NCI-H1694 treated with DMSO at 0.1 percent for 48 hours (cell line): ENCODE results near the gene RNF220.

ENCODE experiments used
- DNase-seq: peaks from one replicate; lab custom pipeline; 2025; lab: John Stamatoyannopoulos, UW

Gene RNF220

GRCh38 chr1:44407430-44408211 lies 2.6 kb downstream of the RNF220 start:
- no peak for DNase-seq

GRCh38 chr1:44408212-44408582 lies 3.1 kb downstream of the RNF220 start:
- no peak for DNase-seq

GRCh38 chr1:44408632-44409602 lies 3.9 kb downstream of the RNF220 start:
- DNase-seq = no peak

GRCh38 chr1:44409757-44410156 lies 4.7 kb downstream of the RNF220 start:
- no peak for DNase-seq

- DNase-seq = no peak
Observed at GRCh38 chr1:44411861-44412260, 6.8 kb downstream of the RNF220 start.

GRCh38 chr1:44412601-44413000 lies 7.5 kb downstream of the RNF220 start:
- DNase-seq = no peak

GRCh38 chr1:44413740-44414139 lies 8.7 kb downstream of the RNF220 start:
- DNase-seq = no peak

- no peak for DNase-seq
Observed at GRCh38 chr1:44415013-44415412, 10.0 kb downstream of the RNF220 start.

- DNase-seq = no peak
Observed at GRCh38 chr1:44416408-44416807, 11.4 kb downstream of the RNF220 start.

- no peak for DNase-seq
Observed at GRCh38 chr1:44417351-44418021, 12.4 kb downstream of the RNF220 start.

GRCh38 chr1:44418022-44418673 lies 13.1 kb downstream of the RNF220 start:
- no peak for DNase-seq

GRCh38 chr1:44419901-44420300 lies 14.8 kb downstream of the RNF220 start:
- DNase-seq = no peak

GRCh38 chr1:44420535-44420934 lies 15.5 kb downstream of the RNF220 start:
- no peak for DNase-seq

GRCh38 chr1:44421446-44421884 lies 16.4 kb downstream of the RNF220 start:
- peak; percentile 47 for DNase-seq

GRCh38 chr1:44422161-44422560 lies 17.1 kb downstream of the RNF220 start:
- no peak for DNase-seq

GRCh38 chr1:44423591-44424537 lies 18.8 kb downstream of the RNF220 start:
- no peak for DNase-seq

- no peak for DNase-seq
Observed at GRCh38 chr1:44424747-44425146, 19.7 kb downstream of the RNF220 start.

GRCh38 chr1:44425341-44426082 lies 20.5 kb downstream of the RNF220 start:
- DNase-seq = no peak

- DNase-seq = no peak
Observed at GRCh38 chr1:44431861-44432260, 26.8 kb downstream of the RNF220 start.

GRCh38 chr1:44433209-44433608 lies 28.2 kb downstream of the RNF220 start:
- DNase-seq = no peak
